ENCODE measurements around the gene TEX26.

Gene TEX26

DNA sequence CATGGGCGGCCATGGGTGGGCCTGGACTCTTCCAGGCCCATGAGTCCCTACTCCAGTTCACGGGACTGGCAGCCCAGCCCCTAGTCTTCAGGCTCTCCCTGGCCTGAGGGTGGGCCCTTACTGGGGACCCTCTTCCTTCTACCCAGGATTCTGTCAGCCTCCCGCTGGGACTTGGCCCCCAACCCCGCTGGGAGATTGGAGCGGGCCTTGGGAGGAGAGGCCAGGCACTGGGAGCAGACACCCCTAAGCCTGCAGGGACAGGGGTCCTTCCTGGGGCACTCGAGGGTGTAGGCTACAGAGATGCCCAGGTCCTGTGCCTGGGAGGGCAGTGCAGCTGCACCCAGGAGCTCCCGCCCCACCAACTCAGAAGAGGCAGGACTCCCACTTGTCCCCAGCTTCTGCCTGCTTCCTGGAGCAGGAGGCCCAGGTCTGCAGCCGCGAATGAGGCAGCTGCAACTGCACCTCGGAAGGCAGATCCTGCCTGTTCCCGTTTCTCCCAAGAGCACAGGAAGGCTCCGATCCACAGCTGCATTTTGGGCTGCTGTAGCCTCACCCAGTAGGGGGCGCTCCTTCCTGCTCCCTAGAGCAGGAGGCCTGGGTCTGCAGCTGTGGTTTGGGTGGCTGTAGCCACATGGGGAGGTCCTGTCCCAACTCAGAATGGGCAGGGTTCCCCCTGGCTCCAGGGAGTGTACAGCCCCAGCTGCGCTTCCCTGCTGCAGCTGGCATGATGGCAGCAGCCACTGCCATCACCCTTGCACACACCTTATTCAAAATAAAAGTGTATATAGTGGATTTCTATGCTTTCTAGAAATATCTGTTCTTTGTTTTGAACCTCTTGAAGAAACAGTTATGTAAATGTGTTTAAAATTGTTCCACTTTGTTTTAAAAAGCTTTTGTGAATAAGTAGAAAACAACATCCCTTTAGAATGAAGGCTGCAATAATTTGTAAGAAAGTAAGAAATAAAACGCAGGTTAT is 46.8 kb downstream of the TEX26 start:
- DNase-seq: peak; percentile 5

DNA sequence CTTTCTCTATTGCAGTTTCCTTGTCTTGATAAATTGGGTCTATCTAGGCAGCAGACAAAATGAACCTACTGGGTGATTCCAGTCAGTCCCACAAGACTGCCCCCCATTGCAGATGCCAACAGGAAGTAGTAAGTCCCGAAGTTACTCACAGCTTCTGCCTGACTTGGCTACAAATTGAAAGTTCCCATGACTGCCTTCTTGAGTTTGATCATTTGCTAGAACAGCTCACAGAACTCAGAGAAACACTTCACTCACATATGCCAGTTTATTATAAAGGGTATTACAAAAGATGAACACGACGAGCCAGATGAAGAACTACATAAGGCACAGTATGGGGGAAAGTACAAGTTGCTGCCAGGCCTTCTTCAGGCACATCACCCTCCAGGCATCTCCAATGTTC is 50.0 kb downstream of the TEX26 start:
- DNase-seq: no peak

GRCh38 chr13:30982906-30983305 is 50.5 kb downstream of the TEX26 start:
- DNase-seq: no peak

- no peak for DNase-seq
These were observed 51.0 kb downstream of the TEX26 start for GRCh38 chr13:30983431-30983830.

- no peak for DNase-seq
These were observed 52.2 kb downstream of the TEX26 start for GRCh38 chr13:30984620-30985019.

GRCh38 chr13:30985637-30986205 is 53.3 kb downstream of the TEX26 start:
- DNase-seq: no peak

DNA sequence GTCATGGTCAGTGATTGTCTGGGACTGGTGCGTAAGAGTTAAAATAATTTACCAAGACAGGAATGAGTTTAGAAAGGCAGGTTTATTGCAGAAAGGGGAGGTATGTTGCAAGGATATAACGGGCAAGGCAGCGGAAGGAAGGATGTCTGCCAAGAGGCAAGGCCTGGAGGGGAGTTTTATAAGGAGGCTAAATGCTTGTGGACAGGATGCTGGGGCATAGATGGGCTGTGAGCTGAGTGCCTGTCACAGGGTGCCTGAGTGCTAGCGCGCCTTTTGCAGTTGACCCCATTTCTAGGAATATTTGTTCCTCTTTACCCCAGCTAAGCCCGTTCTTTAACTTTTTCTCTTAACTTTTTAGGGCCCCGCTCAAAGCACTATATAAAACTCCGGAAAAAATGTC is 58.7 kb downstream of the TEX26 start:
- DNase-seq: no peak

DNA sequence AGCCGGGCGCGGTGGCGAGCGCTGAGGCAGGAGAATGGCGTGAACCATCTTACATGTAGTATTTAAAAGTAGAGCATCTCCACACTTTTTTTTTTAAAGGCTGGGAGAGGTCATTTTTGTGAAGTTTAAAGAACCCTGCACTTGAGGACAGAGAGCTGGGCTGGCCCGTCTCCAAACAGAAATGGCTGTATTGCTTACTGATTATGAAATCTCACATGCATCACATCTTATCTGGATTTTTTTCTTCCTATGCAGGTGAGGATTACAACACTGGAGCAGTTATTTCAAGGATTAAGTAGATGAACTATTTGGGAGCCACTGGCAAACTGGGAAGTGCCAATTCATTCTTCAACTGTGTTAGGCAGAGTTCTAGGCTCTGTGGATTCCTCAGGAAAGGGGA is 59.5 kb downstream of the TEX26 start:
- DNase-seq: no peak

DNA sequence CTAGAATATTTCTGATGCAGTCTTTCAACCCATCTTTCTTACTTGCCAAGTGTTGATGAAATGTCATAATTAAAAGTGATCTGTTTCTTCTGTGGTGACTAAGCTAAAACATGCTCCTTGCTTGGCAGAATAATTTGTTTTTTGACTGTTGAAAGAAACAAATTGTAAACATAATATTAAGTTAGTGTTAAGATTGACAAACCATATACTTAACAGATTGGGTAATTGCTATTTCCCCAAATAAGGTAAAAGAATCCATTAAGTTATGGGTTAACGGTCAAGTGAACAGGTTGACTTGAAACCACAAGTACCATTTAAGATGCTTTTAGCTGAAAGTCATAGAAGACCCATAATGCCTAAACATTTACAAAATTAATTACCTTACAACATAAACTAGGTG is 62.9 kb downstream of the TEX26 start:
- DNase-seq: no peak

DNA sequence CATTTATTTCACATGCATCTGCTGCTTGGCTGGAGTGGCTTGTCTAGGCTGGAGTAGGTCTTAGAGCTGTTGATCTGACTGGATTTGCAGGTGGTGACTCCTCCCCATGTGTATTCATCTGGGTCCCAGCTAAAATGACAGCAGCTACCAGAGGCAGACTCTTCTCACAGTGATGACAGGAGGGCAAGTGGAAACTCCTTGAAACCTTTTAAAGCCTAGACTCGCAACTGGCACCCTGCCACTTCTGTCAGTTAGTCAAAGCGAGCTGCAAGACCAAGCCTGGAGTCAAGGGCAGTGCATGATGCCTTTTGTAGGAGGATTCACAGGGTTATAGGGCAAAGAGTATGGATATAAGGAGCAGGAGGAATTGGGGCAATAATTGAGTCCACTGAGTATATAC is 65.2 kb downstream of the TEX26 start:
- no peak for DNase-seq

DNA sequence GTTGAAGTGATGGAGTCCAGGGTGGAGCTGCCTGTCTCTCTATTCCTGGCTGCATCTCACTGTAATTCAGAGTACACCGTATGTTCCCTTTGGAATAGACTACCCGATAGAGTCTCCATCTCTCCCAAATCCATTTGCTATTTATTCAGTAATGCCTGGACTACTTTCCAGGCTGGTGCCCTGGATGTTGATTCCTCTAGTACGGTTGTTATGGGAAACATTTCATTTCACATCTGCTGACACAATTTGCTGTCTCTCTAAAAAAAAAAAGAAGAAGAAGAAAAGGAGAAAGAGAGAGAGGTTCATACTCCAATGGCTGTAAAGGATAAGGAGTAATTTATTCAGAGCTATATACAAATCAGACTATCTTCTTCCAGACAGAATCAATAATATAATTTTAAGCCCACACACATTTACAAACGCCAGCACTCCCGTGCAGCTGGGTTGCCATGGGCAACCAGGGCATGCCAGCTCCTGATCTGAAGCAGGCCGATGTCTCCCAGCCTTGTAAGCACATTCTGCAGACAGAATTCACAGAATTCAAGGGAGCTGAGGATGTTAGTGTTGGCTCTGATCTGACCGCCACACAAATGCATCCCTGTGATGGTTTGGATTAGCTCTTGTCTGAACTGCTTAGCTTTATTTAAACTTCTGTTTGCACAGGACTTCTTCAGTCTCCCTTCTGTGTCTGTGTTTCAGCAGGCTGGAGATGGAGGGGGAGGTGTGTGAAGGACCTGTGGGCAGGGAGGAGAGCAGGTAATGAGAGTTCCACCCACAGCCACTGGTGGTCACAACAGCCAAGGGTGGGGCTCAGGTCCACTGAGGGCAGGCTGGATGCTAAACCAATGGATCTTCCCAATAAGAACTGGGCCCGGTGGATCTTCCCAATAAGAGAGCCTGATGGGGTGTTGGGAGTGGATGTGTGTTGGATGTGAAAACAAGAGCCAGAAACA is 66.0 kb downstream of the TEX26 start:
- no peak for DNase-seq

GRCh38 chr13:31000889-31001288 is 68.4 kb downstream of the TEX26 start:
- DNase-seq: no peak

DNA sequence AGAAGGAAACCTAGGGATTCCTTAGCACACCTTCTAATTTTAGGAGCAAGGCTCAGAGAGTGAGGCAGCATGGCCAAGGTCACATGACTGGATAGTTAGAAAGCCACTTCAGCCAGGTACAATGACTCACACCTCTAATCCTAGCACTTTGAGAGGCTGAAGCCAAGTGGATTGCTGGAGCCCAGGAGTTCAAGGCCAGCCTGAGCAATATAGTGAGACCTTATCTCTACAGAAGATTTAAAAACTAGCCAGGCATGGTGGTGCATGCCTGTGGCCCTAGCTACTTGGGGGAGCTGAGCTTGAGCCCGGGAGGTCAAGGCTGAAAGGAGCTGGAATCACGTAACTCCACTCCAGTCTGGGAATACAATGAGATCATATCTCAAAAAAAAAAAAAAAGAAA is 69.2 kb downstream of the TEX26 start:
- DNase-seq: no peak

DNA sequence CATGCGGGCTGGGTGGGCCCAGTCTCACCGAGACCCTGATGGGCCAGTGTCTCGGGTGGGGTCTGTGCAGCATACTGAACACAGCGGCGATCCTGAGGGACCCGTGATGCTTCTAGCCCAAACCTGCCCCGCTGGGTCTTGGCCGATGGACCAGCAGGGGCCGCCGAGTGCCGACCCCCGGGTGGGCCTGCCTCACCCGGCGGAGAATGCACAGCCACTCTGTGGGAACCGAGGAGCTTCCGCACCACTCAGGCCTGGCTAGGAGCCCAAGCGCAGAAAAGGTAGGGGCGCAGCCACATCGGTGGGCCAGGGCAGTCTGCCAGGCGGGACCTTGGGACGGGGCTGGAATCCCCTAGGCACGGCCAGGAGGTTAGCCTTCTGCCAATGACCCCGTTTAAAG is 72.6 kb downstream of the TEX26 start:
- no peak for DNase-seq

- DNase-seq: no peak
These were observed 75.0 kb downstream of the TEX26 start for GRCh38 chr13:31007417-31007816.

DNA sequence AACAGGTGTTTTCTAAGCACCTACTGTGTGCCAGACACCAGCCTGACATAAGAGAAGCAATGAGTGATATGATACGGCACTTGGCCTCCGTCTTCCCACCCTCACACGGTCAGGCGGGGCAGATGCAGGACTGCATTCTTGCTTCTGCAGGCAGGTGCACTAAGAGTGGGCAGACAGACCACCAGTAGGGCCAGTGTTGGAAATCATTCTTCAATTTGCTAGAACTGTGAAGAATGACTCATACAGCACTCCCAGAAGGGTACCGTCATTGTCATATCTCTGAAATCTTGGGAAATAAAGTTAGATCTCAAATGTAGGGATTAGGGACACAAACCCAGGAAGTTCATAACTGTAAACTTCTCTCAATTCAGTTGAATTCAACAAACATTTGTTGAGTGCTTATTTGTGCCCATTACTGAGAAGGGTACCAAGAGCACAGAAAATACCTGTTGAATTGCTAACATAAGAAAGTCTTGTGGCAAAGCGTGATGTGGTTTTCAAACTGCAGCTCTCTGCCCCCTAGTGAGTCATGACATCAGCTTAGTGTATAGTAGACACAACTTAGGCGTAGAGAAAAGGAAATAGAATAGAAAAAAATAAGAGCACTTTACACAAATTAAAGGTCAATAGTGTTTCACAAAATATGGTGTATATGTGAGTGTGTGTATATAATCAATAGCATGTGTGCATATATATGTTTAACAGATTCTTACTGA is 76.1 kb downstream of the TEX26 start:
- no peak for DNase-seq

GRCh38 chr13:31009166-31009565 is 76.7 kb downstream of the TEX26 start:
- DNase-seq: no peak

- DNase-seq: no peak
These were observed 77.8 kb downstream of the TEX26 start for GRCh38 chr13:31010296-31010695.

DNA sequence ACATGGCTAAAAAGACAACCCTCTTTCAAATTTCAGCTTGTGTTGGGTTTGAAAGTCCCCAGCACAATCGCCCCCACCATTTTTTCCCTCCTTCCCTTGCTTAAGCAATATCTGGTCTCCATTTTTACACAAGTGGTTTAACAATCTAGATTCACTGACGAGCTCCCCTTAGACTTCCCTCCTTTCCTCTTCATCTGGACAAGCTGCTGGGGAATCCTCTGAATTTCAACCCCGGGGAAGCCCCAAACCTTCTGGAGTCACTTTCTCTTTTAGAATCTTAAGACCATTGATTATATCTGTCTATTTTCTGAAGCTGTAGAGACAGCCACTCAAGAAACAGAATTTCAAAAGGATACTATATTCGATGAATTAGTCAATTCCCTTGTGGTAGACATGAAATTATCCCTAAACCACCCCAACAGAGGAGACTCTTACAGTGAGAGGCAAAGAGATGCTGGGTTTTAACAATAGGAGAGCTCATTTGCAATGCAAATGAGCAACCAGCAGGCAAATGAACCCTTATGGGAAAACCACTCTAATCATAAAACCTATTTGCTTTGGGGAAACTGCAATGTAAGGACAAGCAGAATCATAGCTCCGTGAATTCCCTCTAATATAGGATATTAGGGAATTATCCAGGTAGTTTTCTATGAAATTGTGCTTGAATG is 78.9 kb downstream of the TEX26 start:
- no peak for DNase-seq

GRCh38 chr13:31011901-31012654 is 79.6 kb downstream of the TEX26 start:
- DNase-seq: no peak

GRCh38 chr13:31012655-31013024 is 80.2 kb downstream of the TEX26 start:
- DNase-seq: no peak
